Neural cell (in vitro differentiated cells): ENCODE measurements around the gene PPP1R10.

ENCODE experiments used
- CTCF ChIP-seq: fragments of 450-650 bp; IDR thresholded peaks from 2 replicates; pipeline ENCODE4 v1.5.1; 2014; ENCODE audit warnings: antibody characterized with exemption, mild to moderate bottlenecking, moderate library complexity; ENCODE audit not compliant: poor library complexity, severe bottlenecking
- POLR2AphosphoS5 ChIP-seq: IDR thresholded peaks from 2 replicates; pipeline ENCODE4 v1.6.1; 2012
- REST ChIP-seq: IDR thresholded peaks from 2 replicates; pipeline ENCODE4 v1.6.1; 2012; ENCODE audit warnings: borderline replicate concordance
- TAF1 ChIP-seq: IDR thresholded peaks from 2 replicates; pipeline ENCODE4 v1.6.1; 2012; ENCODE audit warnings: low read depth

- peak; percentile 34 for TF ChIP-seq CTCF
- peak; percentile 87 for TF ChIP-seq REST
- peak; percentile 94 for TF ChIP-seq POLR2AphosphoS5
- TF ChIP-seq TAF1: peak; percentile 18
Observed at GRCh38 chr6:30556066-30556905, 60.8 kb downstream of the PPP1R10 start, which contains the start of gene GNL1.
